GM15510 (cell line): ENCODE results near the gene ANKRD39.

Experiments
- POLR2A ChIP-seq: IDR thresholded peaks from 3 replicates; pipeline ENCODE4 v1.6.1; 2011; ENCODE audit warnings: borderline replicate concordance; ENCODE audit not compliant: insufficient read length; ENCODE audit errors: extremely low read depth

Gene ANKRD39

GRCh38 chr2:96857667-96858372, at the start of gene ANKRD39:
ANKRD39 (minus strand) TSS chr2:96858016; CDS start chr2:96857987, 29 bp downstream.
- peak; percentile 93 for TF ChIP-seq POLR2A

- TF ChIP-seq POLR2A = no peak
These were observed 48.9 kb upstream of the ANKRD39 start for GRCh38 chr2:96906729-96907114.

- no peak for TF ChIP-seq POLR2A
These were observed 46.0 kb upstream of the ANKRD39 start for GRCh38 chr2:96903815-96904214.

- TF ChIP-seq POLR2A = no peak
These were observed 45.5 kb upstream of the ANKRD39 start for GRCh38 chr2:96903318-96903717.

- no peak for TF ChIP-seq POLR2A
These were observed 42.4 kb upstream of the ANKRD39 start for GRCh38 chr2:96900237-96900636.

- no peak for TF ChIP-seq POLR2A
These were observed 41.6 kb upstream of the ANKRD39 start for GRCh38 chr2:96899413-96899741.

- TF ChIP-seq POLR2A = no peak
These were observed 41.0 kb upstream of the ANKRD39 start for GRCh38 chr2:96898641-96899412.

GRCh38 chr2:96898135-96898505, 40.3 kb upstream of the ANKRD39 start:
- TF ChIP-seq POLR2A = no peak

- no peak for TF ChIP-seq POLR2A
These were observed 39.8 kb upstream of the ANKRD39 start for GRCh38 chr2:96897491-96898134.

GRCh38 chr2:96895746-96896651, 38.2 kb upstream of the ANKRD39 start:
- TF ChIP-seq POLR2A = no peak

GRCh38 chr2:96895032-96895745, 37.4 kb upstream of the ANKRD39 start:
- no peak for TF ChIP-seq POLR2A

- no peak for TF ChIP-seq POLR2A
These were observed 36.3 kb upstream of the ANKRD39 start for GRCh38 chr2:96894151-96894531.

GRCh38 chr2:96893289-96894150, 35.7 kb upstream of the ANKRD39 start:
- no peak for TF ChIP-seq POLR2A
